ENCODE results near the gene CD164L2.

CD164L2 gene

DNA sequence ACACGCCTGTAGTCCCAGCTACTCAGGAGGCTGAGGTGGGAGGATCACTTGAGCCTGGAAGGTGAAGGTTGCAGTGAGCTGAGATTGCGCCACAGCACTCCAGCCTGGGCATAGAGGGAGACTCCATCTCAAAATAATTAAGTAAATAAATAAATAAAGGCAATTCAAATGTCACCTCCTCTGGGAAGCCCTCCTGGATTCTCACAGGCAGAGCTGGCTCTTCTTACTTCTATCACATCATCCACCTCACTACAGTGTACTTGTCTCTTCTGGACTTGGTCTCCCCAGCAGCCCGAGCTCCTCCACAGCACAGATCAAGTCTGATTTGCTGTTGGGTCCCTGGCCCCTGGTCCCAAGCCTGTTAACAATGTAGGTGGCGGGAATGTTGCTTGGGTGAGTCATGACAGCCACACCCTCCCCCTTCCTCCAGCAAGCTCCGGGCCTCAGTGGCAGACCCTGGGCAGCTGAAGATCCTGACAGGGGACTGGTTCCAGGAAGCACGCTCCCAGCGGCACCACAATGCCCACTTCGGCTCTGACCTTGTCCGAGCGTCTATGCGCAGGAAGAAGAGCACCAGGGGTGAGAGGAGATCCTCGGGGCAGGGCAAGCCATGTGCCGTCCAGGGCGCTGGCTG lies 36.0 kb downstream of the CD164L2 start:
- DNase-seq (ENCODE audit: low spot score): no peak

DNA sequence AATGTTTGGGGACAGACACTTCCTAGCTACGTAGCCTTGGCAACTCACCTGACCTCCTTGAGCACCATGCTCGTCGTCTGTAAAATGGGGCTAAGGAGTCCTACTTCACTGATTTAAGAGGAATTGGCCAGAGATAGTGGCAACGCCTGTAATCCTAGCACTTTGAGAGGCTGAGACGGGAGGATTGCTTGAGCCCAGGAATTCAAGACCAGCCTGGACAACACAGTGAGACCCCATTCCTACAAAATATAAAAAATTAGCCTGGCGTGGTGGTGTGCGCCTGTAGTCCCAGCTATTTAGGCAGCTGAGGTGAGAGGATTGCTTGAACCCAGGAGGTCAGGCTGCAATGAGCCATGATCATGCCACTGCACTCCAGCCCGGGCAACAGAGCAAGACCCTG lies 36.8 kb downstream of the CD164L2 start:
- DNase-seq (ENCODE audit: low spot score): no peak

DNA sequence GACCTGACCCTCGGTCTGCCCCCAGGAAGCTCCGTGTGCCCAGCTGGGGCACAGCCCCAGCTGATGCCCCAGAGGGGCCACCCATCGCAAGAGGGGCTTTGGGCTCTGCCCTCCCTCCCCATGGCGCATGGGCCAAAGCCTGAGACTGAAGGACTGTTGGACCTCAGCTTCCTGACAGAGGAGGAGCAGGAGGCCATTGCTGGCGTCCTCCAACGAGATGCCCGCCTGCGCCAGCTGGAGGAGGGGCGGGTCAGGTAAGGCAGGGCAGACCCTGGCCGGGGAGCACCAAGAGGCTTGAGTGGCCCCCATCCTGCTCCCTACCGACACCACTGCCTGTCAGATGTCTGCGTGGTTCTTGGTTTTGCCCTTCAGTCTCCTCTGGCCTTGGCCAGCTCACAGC lies 37.9 kb downstream of the CD164L2 start:
- DNase-seq (ENCODE audit: low spot score): no peak

DNA sequence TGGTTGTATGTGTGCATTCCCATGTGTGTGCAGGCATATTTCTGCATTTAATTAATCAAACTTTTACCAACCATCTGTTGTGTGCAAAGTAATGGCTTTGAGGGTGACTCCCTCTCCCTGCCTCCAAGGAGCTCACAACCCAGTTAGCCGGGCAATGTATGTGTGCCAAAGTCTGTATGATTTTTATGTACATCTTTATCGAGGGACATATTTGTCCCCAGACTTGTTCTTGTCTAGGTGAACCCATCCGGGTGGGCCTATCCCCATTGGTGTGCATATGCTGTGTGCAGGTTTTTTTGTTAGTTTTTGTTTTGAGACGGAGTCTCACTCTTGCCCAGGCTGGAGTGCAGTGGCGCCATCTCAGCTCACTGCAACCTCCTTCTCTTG lies 39.5 kb downstream of the CD164L2 start:
- no peak for DNase-seq (ENCODE audit: low spot score)

DNA sequence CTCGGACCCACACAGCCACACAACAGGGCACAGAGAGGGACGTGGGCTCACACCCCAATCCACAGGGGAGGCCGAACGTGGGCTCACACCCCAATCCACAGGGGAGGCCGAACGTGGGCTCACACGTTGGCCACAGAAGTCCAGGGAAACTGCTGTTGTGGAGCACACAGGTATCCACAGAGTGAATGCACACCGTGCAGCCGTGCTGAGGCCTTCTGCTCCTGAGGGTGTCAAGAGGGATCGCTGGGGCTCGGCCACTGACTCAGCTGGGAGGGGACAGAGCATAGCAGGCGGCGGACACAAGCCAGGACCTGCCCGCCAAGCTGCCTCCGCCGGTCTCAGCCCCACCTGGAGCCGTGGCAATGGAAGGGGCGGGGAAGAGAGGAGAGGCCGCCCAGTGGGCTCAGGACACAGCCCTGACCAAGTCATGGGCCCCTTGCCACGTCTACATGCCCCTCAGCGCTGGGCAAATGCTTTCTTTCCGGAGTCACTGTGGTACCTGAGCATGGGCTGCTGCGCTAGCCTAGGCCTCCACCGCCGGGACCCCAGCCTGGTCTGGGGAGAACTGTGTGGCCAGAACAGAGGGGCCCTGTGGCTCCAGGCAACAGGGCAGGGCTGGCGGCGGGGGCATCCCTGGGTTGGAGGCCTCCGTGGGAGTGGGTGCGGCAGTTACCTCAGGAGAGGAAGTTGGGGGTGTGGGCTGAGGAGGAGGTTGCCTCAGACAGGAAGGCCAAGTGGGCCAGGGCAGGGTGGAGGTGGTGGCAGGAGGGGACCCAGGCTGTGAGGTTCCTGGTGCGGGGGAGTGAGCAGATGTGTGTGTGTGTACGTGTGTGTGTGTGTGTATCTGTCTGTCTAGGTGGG lies 40.1 kb downstream of the CD164L2 start:
- DNase-seq (ENCODE audit: low spot score): peak; percentile 64

DNA sequence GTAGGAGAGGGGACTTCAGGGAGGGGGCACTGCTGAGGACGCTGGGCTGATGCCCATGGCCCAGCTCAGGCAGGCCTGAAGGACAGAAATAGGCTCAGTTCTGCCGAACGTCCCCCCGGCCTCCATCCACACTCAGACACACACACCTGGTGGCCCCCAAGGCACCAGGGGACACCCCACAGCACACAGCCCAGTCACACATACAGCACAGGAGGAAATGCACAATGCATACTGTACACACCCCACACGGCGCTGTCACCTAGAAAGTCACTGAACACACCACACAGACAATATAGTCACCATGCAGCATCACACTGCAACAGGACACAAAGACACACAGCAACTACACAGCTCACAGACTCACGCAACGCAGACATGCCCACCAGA lies 40.7 kb downstream of the CD164L2 start:
- peak; percentile 64 for DNase-seq (ENCODE audit: low spot score)

DNA sequence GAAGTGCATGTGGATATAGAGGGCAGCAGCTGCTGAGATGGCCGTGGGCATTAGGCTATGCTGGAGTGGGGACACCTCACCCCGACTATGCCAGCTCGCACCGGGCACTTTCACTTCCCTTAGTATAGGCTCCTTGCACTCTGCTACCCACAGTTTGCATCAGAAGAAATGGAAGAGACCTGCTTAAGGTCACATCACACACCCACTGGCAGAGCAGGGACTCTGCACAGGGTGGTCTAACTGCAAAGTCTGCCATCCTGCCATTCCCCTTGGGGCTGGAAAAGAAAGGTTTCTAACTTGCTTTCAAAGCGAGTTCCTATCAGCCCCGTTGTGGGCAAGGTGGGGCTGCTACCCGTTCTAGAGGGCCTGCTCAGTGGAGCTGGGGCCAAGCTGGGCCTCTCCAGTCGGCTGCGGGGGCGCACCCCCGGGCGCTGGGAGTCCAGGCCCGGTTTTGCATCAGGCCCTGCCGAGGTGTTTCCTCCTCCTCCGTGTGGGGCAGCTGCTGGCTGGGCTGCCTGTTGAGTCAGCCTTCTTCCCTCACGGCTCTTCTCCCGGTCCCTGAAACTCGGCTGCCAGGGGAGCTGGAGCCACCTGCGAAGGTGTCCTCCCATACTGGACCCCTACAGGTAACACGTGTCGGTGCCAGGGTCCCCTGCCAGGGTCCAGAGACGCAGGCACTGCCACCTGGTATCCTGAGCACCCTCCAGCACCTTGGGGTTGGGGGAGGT lies 41.4 kb downstream of the CD164L2 start, which contains the start of gene SYTL1:
Gene SYTL1, plus strand, starts transcription at position 498 of the 728 bp plus-strand sequence. CDS start 3,313 bp downstream, outside the sequence.
- peak; percentile 85 for DNase-seq (ENCODE audit: low spot score)

DNA sequence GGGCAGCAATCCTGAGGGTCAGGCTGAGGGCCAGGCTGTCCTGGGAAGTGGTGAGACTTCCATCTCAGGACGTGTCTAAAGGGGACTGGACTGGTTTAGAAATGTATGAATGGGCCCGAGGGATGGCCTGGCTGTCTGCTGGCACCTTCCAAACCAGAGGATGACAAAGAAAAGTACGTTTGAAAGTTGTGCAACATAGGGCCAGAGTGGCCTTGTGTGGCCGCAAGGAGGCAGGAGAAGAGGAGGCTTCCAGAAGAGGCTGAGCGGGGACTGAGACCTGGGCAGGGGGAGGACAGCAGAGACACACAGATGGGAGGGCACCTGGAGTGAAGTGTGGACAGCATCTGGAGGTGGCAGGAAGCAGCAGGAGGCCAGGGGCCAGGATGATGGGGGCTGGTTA lies 43.9 kb downstream of the CD164L2 start:
- no peak for DNase-seq (ENCODE audit: low spot score)

DNA sequence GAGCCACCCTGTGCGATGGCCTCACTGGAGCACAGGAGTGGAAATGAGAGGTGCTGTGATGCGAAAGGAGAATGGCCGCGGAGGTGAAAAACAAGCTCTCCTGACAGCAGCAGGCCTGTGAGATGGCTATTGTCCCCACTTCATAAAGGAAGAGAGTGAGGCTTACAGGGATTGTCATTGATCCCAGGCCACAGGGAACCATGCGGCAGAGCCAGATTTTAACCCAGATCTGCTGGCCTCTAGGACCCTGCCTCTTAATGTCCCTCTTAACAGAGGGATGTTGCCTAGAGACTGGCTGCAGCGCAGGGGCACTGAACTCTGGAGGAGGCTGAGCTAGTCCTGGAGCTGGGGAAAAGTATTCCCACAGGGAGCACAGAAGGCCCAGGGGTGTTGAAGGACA lies 44.4 kb downstream of the CD164L2 start:
- no peak for DNase-seq (ENCODE audit: low spot score)

DNA sequence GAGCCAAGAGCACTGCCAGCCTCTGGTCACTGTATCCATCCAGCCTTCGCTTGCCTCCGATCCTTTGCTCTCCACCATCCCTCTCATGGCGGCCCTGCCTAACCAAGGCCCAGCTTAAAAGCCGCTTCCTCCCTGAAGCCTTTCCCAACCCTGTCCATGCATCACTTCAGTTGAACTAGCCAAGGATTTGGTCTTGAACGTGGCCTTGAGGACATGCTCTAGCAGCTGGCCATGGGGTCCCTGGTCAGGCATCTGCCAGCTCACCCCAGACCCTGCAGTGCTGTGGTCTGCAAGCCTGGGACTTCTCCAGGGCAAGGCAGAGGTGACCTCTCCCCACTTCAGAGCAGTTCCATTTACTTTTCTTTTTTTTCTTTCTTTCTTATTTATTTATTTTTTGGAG lies 46.4 kb downstream of the CD164L2 start:
- DNase-seq (ENCODE audit: low spot score): no peak

DNA sequence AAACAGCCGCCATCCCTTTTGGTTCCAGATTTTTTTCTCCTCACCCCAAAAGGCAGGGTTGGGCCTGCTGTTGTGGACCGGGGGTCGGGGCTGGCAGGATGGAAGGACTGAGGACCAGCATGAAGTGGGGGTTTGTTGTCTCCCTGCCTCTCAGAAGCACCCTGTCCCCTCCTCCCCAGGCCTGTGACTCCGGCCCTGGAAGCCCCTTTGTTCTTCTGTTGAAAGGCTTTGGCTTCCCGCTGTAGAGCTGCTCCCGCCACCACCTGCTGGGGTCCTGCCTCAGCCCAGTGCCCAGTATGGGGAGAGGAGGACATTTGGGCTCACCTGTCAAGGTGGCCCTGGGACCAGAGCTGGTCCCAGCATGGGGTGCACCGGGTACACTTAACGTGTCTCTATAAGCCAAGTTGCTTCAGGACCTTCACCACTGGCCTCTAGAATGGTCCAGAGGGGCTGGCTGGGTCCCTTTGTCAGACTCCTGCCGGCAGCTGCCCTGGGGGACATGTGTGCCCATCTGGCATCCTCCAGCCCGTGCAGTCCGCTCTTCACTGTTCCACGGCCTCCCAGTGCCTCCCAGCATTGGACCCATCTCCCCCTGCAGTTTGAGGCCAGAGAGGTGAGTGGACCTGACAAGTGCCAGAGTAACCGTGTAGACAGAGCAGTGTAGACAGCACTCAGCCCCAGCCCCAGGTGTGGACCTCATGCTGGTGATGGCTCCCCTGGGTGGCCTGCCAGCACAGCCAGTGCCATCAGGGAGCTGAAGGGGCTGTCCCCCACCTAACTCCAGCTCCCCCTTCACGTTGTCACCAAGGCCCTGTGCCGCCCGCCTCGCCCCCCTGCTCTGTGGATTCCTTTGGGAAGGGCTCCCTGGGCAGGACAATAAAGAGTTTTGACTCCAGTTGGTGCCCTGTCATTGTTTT lies 47.4 kb downstream of the CD164L2 start:
- DNase-seq (ENCODE audit: low spot score): no peak

DNA sequence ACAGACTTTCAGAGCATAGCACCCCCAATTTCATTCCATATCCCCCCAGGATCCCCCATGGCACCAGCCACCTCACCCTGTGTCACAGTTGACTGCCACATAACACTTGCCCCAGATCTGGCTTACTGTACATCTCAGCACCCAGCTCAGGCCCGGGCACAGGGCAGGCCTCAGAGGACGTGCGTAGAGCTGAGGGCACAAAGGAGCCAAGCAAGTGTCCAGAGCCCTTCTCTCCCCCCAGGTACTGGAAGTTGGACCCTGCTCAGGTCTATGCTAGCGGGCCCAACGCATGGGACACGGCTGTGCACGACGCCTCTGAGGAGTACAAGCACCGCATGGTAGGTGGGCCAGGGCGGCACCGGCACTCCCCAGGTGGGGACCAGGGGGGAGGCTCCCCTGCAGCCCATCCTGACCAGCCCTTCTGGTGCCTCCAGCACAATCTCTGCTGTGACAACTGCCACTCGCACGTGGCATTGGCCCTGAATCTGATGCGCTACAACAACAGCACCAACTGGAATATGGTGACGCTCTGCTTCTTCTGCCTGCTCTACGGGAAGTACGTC lies 49.3 kb downstream of the CD164L2 start:
- no peak for DNase-seq (ENCODE audit: low spot score)

DNA sequence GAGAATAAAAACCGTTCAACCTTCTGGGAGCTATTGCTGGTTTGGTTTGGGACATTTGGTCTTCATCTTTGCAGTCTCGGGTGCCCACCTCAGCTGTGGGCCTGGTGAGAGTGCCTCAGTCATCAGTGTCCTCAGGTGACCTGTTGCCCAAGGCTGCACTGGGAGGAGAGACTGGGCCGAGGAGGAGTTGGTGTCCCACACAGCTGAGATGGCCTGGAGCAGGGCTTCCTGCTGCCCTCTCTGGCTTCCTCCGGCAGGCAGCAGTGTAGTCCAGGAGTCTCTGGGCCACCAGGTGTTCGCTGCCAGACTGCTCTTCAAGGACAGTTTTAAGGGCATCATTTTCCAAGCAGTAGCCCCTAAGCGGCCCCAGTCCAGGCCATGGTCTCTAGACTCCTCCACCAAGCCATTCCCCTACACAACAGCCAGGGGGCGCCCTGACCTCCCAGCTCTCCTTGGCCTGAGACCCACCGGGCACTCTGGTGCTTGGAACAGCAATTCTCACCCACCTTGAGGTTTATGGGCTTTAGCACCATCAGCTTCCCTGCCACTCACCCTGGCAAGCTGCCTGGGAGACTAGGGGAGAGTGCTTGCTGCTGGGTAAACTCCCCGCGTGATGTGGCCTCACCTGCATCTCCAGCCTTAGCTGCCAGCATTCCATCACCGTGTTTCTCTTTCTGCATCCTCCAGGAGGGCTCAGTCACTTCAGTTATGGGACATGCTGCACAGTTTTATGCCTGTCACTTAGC lies 50.4 kb downstream of the CD164L2 start:
- peak; percentile 65 for DNase-seq (ENCODE audit: low spot score)

DNA sequence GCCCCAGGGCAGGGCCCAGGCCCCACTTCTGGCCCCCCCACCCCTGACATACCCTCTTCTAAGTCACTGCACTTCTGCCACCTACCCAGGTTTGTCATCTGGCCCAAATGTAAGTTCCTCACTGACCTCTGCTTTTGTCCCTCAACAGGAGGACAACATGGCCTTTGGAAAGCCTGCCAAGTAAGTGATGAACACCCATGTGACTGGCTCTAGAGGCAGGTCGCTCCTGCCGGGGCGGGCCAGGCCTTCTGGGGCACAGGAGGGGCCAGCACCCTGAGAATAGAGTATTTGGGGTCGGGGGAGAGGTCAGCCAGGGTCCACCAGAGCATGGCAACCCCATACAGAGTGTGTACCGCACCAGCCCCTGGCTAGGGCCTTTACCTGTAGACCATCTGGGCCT lies 51.2 kb downstream of the CD164L2 start:
- no peak for DNase-seq (ENCODE audit: low spot score)

DNA sequence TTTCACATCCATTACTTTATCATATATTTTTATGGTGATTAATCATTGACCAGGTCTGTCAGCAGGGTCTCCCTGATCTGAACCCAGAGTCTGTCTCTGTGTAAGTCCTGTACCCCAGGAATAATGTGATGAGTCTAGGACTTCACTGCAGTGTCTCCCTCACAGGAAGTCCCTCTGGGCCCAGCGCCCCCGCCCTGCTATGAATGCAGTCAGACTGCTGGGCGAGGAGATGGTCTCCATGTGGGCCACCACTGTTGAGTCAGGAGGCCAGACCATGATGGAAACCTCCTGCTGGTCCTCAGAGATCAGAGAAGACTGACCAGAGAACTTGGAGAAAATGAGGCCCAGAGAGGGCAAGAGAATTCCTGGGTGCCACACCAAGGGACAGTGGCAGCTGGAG lies 51.7 kb downstream of the CD164L2 start:
- DNase-seq (ENCODE audit: low spot score): no peak

DNA sequence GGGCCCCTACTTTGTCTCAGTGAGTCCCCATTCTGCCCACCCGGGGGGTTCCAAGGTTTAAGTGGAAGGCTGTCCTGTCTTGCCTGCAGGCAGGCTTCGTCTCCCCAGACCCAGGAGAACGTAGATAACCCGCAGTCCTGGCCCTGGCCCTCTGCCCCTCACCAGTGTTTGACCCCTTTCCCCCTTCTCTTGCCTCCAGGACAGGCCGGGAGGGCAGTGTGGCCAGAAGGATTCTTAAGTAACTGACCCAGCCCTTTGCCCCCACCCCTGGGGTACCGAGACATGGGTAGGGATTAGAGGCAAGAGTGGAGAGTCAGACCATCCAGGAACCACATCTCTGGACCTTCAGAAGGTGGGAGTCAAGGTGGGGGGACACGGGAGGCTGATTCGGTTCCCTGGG lies 52.3 kb downstream of the CD164L2 start:
- DNase-seq (ENCODE audit: low spot score): no peak

All from NAMALWA (cell line).